ENCODE measurements around the gene GOLGA6A.

DNA sequence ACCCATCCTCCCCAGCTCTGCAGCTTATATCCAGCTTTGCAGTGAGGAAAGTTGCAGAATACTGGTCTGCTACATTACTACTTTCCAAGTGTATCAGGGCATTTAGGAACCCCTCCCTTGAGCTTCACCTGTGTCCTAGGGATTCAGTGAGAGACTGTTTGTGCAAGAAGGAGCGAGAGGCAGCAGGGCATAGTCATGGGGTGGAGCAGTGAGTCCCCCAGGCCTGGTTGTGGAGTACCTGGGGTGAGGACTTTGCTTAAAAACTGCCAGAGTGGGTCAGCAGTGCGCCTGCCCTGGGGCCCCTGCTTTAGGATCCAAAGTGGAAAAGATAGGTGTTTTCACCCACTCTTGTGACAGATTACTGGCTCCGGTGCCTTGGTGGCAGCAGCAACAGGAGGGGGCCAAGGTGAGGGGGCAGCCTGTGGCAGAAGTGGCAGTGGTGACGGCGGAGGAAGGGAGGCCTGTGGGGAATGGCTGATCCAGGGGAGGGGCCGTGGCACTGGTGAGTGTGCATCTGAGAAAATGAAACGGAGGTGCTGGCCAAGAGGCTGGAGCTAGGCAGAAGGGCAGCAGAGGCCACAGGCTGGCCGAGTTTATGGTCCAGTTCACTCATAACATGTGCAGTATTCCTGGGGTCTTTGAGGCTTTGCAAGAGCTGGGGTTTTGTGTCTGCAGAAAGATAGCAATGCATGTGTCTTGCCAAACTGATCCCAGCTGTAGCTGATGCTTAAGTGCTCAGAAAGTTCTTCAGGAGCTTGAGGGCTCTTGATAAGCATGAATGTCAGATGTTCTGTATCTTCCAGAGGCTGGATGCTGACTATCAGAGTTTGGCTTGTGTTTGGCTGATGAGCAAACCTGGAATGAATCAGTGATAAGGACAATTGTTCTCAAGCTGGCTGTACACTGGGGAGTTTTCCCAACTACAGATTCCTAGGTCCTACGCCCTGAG, 43.4 kb downstream of the GOLGA6A start:
- TF ChIP-seq, protein P1, sequence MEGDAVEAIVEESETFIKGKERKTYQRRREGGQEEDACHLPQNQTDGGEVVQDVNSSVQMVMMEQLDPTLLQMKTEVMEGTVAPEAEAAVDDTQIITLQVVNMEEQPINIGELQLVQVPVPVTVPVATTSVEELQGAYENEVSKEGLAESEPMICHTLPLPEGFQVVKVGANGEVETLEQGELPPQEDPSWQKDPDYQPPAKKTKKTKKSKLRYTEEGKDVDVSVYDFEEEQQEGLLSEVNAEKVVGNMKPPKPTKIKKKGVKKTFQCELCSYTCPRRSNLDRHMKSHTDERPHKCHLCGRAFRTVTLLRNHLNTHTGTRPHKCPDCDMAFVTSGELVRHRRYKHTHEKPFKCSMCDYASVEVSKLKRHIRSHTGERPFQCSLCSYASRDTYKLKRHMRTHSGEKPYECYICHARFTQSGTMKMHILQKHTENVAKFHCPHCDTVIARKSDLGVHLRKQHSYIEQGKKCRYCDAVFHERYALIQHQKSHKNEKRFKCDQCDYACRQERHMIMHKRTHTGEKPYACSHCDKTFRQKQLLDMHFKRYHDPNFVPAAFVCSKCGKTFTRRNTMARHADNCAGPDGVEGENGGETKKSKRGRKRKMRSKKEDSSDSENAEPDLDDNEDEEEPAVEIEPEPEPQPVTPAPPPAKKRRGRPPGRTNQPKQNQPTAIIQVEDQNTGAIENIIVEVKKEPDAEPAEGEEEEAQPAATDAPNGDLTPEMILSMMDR (conservative IDR thresholded peaks at IDR 0.05), result no peak
- no peak for TF ChIP-seq ZFX (IDR thresholded peaks at IDR 0.05)

All from C4-2B (cell line).